Activated CD8-positive, alpha-beta memory T cell treated with anti-CD3 and anti-CD28 coated beads, Interleukin-2, amount 50 U/mL, for 1 hour (primary cell): ENCODE results near the gene CDC16.

Experiments
- DNase-seq: peaks from one replicate; pipeline ENCODE4 v3.0.0-alpha.2; 2020; ENCODE audit errors: extremely low read depth

The CDC16 gene

GRCh38 chr13:114299604-114300305 lies 65.1 kb downstream of the CDC16 start:
- DNase-seq = no peak

GRCh38 chr13:114303700-114304327 lies 69.1 kb downstream of the CDC16 start:
- no peak for DNase-seq

GRCh38 chr13:114304346-114305034 lies 69.8 kb downstream of the CDC16 start:
- DNase-seq = no peak

GRCh38 chr13:114309086-114309485 lies 74.4 kb downstream of the CDC16 start:
- no peak for DNase-seq

GRCh38 chr13:114309806-114310410 lies 75.2 kb downstream of the CDC16 start:
- no peak for DNase-seq

GRCh38 chr13:114310956-114311355 lies 76.3 kb downstream of the CDC16 start:
- no peak for DNase-seq

GRCh38 chr13:114311387-114311786 lies 76.7 kb downstream of the CDC16 start:
- no peak for DNase-seq

- DNase-seq = no peak
These were observed 77.2 kb downstream of the CDC16 start for GRCh38 chr13:114311908-114312307.

GRCh38 chr13:114313061-114313860 lies 78.6 kb downstream of the CDC16 start:
- DNase-seq = no peak

GRCh38 chr13:114314074-114314912 lies 79.6 kb downstream of the CDC16 start, which contains the start of gene CHAMP1:
Gene CHAMP1 (plus strand): TSS chr13:114314503. CDS start chr13:114323843, 9,340 bp downstream.
- DNase-seq = peak; percentile 50

- DNase-seq = no peak
These were observed 80.5 kb downstream of the CDC16 start for GRCh38 chr13:114315074-114315785.

- no peak for DNase-seq
These were observed 83.9 kb downstream of the CDC16 start for GRCh38 chr13:114318624-114319023.

GRCh38 chr13:114319441-114319913 lies 84.8 kb downstream of the CDC16 start:
- DNase-seq = no peak

GRCh38 chr13:114320065-114320464 lies 85.4 kb downstream of the CDC16 start:
- no peak for DNase-seq

- DNase-seq = no peak
These were observed 86.6 kb downstream of the CDC16 start for GRCh38 chr13:114321256-114321655.
